Stimulated activated CD4-positive, alpha-beta T cell treated with anti-CD3 and anti-CD28 coated beads, Interleukin-4, amount 100 ng/mL, for 48 hours (primary cell): ENCODE measurements around the gene CUBN.
"Not testable (repeated sequence)": the region's sequence is repeated elsewhere in the genome, so short reads cannot be mapped to it uniquely, and the experiment has no call there.

Experiments
- DNase-seq, 2 donors: peaks; one replicate each; pipeline ENCODE4 v3.0.0-alpha.2; 2020; ENCODE audit warnings: low read depth in 2 of 2

The CUBN gene

DNA sequence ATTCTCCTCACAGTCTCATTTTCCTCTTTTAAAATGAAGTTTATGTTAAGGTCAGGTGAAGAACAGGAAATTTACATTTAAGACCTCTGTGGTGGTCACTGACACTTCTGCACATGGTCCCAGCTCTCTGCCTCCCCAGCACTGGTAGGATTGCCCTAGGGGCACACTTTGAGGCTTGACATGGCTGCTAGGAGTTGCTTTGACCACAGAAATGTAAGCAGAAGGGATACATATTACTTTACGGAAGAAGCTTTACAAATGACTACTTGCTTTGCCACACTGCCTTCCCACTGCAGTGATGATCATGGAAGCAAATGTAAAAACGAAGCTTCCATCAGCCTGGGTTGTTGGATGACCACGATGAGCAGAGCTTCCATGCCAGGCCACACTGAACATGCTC lies 259.3 kb downstream of the CUBN start:
- DNase-seq: no peak

DNA sequence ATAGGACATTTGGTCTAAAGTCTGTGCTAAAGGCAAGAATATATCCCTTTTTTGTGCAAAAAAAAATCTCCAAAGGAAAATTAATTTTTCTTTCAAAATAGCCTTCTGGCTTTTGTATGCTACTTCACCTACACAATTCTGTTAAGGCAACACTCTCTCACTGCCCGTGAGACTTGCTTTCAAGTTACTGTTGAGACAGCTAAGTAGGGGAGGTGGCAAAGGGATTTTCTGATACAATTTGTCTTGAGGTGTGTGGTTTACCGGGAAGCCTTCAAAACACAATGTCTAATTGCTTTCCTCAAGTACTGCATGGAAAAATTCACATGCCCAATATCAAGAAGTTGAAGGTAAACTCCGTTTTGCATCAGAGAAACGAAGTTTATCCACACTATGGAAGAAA lies 261.6 kb downstream of the CUBN start:
- DNase-seq: no peak

DNA sequence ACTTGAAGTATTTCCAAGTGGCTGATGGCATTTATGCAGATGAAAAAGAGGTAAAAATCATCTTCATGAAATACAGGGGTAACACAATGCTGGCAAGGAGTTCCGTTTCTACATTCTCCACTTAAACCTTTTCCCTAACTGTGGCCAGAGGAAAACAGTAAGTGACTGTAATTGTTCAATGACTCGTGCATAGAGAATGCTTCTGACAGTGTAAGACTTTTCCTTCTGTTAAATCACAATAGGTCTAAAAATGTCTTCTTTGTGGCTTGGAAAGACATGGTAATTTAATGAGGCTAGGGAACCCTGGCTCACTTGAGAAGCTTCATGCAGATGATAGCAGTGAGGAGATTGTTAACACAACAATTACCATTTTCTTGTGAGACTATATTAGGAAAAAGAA lies 262.1 kb downstream of the CUBN start:
- no peak for DNase-seq

DNA sequence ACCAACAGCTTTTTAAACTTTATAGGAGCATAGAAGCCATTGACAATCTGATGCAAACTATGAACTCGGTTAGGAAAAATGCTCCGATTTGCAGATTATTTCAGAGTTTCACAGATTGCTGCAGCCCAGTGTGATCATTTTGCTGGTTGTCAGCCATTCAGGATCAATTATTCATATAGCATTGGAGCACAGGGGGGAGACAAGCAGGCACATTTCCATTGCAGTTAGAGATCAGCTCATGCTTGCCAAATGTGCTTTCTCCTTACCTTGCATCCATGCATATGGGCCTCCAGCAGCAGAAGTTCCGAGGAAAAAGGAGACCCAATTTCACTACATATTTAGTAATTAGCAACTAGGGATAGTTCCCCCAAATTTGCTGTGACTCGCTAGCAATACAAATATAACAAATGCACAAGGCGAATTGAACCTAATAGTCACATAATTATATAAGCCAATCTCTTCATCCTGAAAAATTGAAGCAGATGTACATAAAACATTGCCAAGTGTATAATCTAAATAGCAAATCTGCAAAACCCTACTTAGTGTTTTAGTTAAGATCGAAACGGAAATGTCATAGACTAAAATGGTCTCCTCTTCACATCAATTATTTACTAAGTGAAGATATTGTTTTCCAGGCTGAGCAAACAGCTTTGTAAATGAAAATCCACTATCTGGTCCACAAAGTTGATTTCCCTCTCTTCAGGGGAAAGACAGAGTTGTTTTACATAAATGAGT lies 262.9 kb downstream of the CUBN start:
- DNase-seq: no peak

DNA sequence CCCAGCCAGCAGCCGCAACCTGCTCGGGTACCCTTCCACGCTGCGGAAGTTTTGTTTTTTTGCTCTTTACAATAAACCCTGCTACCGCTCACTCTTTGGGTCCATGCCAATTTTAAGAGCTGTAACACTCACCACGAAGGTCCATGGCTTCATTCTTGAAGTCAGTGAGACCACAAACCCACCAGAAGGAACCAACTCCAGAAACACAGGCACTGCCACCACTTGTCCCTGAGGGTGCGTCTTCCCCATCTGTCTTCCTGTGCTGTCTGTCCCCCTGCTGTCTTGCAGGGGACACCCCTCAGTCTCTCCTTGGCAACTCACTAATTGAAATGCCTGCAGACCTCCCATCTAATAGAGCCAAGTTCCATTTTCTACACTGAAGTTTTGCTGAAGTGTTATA lies 263.8 kb downstream of the CUBN start:
- DNase-seq: no peak

DNA sequence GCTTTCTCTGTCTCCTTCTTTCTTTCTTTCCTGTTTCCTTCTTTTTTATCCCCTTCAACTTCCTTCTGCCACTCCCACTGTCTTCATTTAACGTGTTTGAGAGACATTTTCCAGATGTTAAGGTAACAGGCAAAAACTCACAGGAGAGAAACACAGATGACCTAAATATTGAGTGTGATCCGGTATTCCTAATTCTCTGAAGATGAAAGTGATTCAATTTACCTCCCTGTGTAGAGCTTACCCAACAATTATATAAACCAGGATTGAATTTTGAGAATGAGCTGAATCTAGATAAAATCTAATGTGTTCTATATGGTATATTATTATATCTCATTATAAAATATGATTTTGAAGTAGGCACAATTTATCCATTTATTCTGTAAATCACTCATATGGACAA lies 265.8 kb downstream of the CUBN start:
- no peak for DNase-seq

DNA sequence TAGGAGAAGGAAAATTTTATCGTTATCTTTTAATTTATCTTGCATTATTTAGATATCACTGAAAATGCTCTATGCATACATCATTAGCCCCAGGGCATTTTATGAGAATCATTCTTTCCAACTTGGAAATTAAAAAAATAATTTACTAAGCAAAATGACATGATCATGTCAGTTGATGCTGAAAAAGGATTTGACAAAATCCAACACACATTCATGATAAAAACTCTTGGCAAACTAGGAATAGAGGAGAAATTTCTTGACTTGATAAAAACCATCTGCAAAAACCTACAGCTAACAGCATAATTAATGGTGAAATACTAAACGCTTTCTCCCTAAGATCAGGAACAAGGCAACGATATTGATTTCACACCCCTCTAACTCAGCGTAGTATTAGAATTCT lies 272.2 kb downstream of the CUBN start:
- DNase-seq: no peak

DNA sequence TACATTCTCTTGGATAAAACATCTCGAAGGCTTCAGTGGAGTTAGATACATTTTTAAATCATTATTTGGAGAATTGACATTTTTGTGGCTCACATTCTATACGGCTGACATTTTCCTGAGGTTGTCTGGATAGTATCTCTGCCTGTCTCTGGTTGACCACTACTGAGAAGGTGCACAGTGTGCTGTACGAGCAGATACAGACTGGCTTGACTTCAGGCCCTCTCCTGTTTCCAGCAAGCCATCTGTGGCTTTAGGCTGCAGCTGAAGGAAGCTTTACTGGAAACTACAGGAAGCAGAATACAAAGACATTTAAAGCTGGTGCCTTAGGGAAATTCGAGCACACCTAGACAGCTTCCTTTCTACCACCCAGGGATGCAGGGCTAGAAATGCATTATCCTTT lies 273.0 kb downstream of the CUBN start:
- DNase-seq: no peak

DNA sequence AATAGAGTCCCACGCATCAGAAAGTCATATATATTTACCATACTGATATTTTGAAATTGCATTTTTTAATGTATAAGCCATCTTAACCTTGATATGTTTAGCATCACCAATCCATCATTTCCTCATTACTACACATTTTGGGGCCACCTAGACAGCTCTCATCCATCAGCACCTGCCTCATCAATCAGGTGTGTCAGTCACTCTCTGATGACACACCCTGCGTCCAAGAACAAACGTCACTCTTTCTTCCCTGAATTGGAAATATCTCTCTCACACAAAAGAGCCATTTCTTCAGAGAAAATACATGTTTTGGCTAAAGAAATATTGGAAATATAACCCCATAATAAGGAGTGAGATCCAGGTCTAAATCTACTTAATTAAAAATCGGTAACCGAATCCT lies 273.5 kb downstream of the CUBN start:
- DNase-seq: no peak

DNA sequence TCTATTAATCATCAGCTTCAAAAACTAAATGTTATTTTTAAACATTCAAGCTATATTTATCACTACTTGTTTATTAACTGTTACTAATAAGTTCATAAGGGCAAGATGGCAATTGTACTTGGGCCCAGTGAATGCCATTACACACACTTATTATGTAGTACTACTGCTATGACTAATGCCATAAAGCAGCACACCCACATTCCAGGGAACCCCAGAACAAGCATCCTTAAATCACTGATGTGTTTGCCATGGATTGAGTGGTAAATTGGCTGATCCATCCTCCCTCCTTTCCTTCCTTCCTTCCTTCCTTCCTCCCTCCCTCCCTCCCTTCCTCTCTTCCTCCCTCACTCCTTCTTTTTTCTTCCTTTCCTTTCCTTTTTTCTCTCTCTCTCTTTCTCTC lies 275.0 kb downstream of the CUBN start:
- no peak for DNase-seq

DNA sequence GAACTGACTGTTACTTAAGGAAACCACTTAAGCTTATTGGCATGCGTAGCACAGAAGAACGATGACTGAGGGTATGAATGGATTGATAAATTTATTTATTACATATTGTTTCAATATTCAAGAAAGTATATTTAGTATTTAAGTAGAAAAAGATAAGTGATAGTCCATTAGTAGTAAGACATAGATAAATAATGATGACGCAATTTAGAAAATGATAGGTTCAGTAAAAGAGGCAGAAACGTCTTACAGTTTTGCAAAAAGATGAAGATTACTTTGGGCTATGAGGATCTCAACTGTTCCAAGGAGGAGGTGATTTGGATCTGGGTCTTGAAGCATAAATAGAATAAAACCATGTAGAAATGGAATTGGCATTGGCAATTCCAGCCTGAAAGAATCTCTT lies 275.8 kb downstream of the CUBN start:
- DNase-seq: no peak

DNA sequence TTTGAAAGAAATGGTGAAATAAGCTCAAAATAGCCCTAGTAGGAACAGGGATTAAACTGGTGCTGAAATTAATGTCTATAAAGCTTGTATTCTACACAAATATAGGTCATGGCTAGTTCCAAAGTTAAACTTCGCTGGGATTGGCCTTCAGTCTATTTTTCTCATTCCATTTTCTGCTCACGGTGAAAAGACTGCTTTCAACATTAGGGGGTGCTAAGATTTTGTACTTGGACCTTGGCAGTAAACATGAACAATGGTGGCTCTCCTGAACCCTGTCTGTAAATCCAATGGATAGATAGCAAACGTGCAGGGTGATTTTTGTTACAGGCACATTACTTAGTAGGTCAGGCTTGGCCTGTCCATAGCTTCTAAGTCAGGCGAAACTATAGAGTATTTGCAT lies 276.4 kb downstream of the CUBN start:
- DNase-seq: no peak

DNA sequence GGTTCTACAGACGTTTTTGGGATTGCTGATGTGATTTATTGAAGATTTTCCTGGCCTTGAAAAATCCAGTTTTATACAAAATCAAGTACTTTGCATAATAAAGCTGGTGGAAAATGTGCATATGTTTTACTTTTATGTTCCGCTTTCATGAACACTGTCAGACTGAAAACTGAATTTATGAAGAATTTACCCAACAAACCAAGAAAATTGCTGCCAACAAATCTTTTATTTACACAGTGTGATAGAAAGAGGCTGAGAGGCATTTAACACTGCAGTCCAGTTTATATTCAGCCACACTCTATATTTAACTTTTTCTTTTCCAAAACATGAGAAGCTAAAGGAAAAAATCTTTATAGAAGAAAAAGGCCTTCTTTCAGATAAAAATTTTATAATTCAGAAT lies 277.0 kb downstream of the CUBN start:
- no peak for DNase-seq

DNA sequence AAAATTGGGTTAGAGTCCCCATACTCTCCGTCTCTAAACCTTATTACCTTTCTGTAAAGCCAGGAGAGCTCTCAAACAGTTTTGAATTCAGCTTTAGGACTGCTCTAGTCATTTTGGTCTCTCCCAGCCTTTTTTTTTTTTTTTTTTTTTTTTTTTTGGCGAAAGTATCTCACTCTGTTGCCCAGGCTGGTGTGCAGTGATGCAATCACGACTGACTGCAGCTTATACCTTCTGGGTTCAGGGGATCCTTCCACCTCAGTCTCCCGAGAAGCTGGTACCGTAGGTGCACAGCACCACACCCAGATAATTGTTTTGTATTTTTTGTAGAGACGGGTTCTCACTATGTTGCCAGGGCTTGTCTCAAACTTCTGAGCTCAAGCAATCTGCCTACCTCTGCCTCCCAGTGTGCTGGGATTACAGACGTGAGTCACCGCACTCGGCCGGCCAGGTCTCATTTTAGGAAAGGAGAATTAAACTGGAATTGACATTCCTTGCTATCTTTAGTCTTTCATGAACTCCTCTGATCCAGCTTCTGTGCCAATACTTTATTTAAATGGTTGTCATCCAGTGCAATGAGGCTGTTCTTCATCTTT lies 281.0 kb downstream of the CUBN start:
- no peak for DNase-seq

DNA sequence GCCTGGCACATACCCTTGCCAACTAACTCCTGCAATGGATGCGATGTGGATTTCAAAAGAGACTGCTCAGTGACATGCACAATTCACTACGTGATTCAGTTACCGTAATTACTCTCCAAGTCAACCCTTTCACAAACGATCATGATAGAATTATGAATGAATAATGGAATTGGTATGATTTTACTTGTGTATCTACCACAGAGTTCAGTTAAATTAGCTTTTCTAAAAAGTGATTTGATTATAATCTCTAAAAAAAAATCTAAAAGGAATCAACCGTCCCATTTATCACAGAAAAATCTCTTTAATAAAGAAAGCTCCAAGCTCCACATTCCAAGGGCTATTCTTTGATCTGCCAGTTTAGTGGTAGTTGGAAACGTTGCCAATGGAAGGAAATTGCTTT lies 282.0 kb downstream of the CUBN start:
- no peak for DNase-seq

DNA sequence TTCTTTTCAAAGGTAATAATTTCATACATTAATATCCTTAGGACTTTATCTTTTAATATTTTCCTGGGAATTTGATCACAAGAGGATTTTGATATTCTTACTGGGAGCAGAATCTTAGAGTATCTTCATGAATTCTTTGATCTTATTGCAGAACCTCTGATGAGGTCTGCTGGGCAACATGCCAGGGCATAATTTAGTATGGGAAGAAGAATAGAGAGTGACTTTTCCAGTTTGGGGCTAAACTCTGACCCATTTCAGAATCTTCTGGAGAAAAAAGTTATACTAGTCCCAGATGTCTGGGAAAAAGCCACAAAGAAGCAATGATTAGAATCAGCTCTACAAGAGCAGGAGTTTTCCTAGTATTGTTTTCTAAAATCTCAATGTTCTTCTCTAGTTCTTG lies 284.4 kb downstream of the CUBN start:
- no peak for DNase-seq

DNA sequence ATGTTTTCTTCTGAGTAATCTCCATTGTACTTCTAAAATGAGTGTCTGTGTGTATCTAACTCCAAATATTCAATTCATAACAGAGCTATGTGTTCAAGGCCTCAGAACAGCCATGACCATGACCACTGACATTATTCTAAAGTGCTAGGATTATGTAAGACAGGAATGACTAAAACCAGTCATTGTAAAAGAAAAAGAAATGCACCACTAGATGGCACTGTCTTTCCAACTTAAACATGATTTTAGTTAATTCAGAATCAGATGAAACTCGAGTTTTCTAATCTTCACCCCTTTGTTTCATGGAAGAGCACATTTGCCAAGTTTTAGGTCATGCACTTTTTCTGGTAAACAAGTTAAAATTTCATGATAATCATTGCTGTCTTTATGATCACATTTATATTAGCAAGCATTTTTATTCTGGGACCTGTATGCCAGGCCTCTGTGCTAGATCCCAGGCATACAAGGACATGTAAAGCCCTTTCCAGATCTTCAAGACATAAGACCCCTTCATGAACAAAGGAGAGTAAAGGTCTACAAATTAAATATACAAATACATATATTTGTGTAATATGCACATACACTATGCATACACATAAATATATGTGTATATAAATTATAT lies 286.2 kb downstream of the CUBN start:
- DNase-seq: no peak

DNA sequence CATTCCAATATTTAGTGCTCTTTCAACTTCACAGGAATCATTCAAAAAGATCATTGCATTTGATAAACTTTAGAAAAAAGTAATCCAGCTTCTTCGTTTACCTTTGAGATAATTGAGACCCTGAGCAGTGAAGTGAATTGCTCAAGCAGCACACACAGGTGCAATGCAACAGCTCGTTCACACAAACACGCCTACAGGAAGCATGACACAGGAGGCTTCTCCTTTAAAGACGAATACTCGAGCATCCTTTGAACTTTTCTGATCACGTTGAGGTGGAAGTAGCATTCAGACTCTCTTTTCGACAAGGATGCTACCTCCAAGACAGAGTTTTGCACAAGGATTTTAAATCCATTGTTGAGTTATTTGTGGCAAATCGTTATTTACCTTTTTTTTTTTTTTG lies 294.4 kb downstream of the CUBN start:
- DNase-seq: no peak

DNA sequence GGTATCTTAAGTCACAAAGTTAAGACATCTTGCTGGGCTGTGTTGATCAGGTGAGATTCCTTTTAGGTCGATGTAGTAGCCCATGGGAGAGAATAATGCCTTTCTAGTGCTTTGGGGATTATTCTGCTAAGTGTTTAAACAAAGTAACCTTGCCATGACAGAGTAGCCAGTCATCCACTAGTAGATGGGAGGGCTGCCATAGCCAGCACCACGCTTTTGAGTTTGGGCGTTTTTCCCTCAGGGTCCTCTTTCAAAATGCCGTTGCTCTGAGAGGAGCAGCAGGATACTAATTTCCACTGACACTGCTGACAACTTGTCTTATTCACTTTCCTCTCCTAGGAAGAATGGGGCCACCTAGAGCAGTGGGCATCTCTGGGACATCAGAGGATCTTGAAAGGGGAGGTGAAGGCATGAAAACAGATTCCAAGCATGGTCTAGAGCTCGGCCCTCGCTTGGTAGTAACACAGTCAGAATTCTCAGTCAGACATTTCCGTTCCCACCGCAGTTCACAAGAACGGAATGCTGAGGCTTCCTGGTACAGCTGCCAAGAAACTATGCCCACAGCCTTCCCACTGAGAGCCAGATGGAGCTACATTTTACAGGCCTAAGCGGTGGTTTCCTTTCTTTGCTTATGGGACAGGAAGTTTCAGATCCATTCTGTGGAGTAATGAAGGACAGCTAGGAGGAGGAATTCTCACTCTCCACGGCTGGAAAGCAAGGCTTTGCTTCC lies 297.1 kb downstream of the CUBN start:
- DNase-seq: no peak

DNA sequence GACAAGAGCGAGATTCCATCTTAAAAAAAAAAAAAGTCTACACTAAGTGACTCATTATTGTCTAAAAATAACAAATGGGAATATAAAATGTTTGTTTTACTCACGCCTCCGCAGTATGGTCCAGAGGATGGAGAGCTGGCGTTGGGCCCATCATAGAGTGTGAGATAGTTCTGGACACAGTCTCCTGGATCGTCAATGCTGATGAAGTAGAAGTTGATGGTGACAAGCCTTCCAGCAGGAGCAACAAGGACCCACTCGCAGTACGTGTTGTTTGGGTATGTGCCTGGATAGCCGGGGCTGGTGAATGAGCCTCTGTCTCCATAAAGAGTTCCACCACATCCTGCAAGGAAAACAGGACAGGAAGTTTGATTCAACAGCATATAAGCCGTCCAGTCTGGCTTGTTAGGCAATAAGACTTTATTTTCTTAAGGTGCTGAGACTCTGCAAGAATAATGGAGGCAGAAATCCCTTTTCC lies 300.9 kb downstream of the CUBN start:
- no peak for DNase-seq

DNA sequence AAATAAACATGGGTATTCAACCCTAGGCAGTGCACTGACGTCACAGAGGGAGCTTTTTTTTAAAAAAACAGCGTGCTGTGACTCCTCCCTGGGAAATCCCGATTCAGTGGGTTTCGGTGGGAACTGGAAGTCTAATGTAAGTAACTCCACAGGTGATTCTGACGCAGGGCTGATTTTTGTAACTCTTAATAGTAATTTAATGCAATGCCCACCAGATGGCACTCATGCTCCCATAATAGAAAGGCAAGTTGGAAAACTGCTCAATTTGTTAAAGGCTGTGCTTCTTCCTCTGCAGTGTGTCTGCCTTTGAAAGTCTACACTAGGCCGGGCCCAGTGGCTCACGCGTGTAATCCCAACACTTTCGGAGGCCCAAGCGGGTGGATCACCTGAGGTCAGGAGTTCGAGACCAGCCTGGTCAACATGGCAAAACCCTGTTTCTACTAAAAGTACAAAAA lies 301.5 kb downstream of the CUBN start:
- peak; percentile 12 to 37 for DNase-seq

DNA sequence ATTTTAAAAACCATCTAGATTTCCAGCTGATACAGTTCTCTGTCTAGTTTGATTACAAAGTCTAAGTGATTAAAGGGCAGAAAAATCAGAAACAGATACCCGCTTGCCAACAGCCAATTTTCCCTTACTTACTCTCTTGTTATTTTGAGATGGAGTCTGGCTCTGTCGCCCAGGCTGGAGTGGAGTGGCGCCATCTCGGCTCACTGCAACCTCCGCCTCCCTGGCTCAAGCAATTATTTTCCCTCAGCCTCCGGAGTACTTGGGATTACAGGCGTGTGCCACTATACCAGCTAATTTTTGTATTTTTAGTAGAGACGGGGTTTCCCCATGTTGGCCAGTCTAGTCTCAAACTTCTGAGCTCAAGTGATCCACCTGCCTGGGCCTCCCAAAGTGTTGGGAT lies 302.1 kb downstream of the CUBN start:
- DNase-seq: not testable (repeated sequence)
